Tibial nerve (tissue), 3 donors: ENCODE data around the gene TEX38.
A peak's percentile ranks its signal among the peaks of the same experiment; 100 is the strongest.

Experiments used
- CTCF ChIP-seq, 5 experiments: fragments of 200-600 bp in 3 of 5; fragments of 450-650 bp in 2 of 5; sonication (generic) in 3 of 5; IDR thresholded peaks; one replicate each; pipeline ENCODE4 v1.5.1; 2016 to 2019; ENCODE audit warnings: antibody characterized with exemption in 5 of 5, mild to moderate bottlenecking in 3 of 5, moderate library complexity in 2 of 5
- POLR2A ChIP-seq, 2 donors: fragments of 450-650 bp; IDR thresholded peaks; one replicate each; pipeline ENCODE4 v1.6.1; 2017; ENCODE audit warnings: antibody characterized with exemption in 2 of 2, mild to moderate bottlenecking in 2 of 2, moderate library complexity in 2 of 2

GRCh38 chr1:46718727-46719622, 47.3 kb downstream of the TEX38 start, which contains the start of gene EFCAB14:
- TF ChIP-seq POLR2A (IDR thresholded peaks at IDR 0.05) (peak; percentile 31 to 64), CTCF (IDR thresholded peaks at IDR 0.05) (peak in 2 of 5 experiments; percentile 38 to 74)
